Epithelial cell of prostate (primary cell): ENCODE results near the gene PPP6R1.

Experiments used
- DNase-seq: peaks from one replicate; pipeline ENCODE4 v3.0.0-alpha.2; 2011; ENCODE audit warnings: low read depth, low spot score
- H3K27ac ChIP-seq: fragments of 450-650 bp; 2 replicates; pipeline ENCODE4 v1.5.1; 2017; ENCODE audit warnings: mild to moderate bottlenecking

PPP6R1 gene

GRCh38 chr19:55258828-55259539 lies at the start of gene PPP6R1:
PPP6R1 (minus strand) TSS chr19:55259017; CDS start chr19:55247103, 11,914 bp downstream.
- peak; percentile 97 for DNase-seq
- peak within 1 kb of the TSS; percentile 93 for H3K27ac ChIP-seq

- no peak for DNase-seq
- H3K27ac ChIP-seq, result no peak overlapping the region
These were observed 49.5 kb upstream of the PPP6R1 start for GRCh38 chr19:55308281-55308680.

- no peak overlapping the region for H3K27ac ChIP-seq
- DNase-seq, result no peak
These were observed 47.9 kb upstream of the PPP6R1 start for GRCh38 chr19:55306712-55307111.

GRCh38 chr19:55305983-55306562 lies 47.3 kb upstream of the PPP6R1 start:
- no peak overlapping the region for H3K27ac ChIP-seq
- DNase-seq, result no peak

GRCh38 chr19:55305491-55305890 lies 46.7 kb upstream of the PPP6R1 start:
- DNase-seq, result no peak
- H3K27ac ChIP-seq, result no peak overlapping the region

- DNase-seq, result no peak
- no peak overlapping the region for H3K27ac ChIP-seq
These were observed 46.2 kb upstream of the PPP6R1 start for GRCh38 chr19:55304980-55305379.

GRCh38 chr19:55304279-55304978 lies 45.6 kb upstream of the PPP6R1 start:
- no peak for DNase-seq
- H3K27ac ChIP-seq, result no peak overlapping the region

- DNase-seq, result no peak
- H3K27ac ChIP-seq, result no peak overlapping the region
These were observed 44.7 kb upstream of the PPP6R1 start for GRCh38 chr19:55303477-55303876.

- H3K27ac ChIP-seq, result no peak overlapping the region
These were observed 43.5 kb upstream of the PPP6R1 start for GRCh38 chr19:55302318-55302703.

GRCh38 chr19:55301459-55302317 lies 42.9 kb upstream of the PPP6R1 start:
- no peak overlapping the region for H3K27ac ChIP-seq
- DNase-seq, result no peak

More at GRCh38 chr19:55302318-55302703, 43.5 kb upstream of the PPP6R1 start:
- DNase-seq, result no peak

- no peak for DNase-seq
- H3K27ac ChIP-seq, result no peak overlapping the region
These were observed 42.2 kb upstream of the PPP6R1 start for GRCh38 chr19:55300886-55301458.

- no peak for DNase-seq
- no peak overlapping the region for H3K27ac ChIP-seq
These were observed 41.2 kb upstream of the PPP6R1 start for GRCh38 chr19:55299991-55300390.

- no peak overlapping the region for H3K27ac ChIP-seq
- DNase-seq, result no peak
These were observed 38.5 kb upstream of the PPP6R1 start for GRCh38 chr19:55297267-55297666.

- H3K27ac ChIP-seq, result no peak overlapping the region
- no peak for DNase-seq
These were observed 30.4 kb upstream of the PPP6R1 start for GRCh38 chr19:55289117-55289796.

GRCh38 chr19:55287361-55288079 lies 28.7 kb upstream of the PPP6R1 start:
- no peak for DNase-seq
- no peak overlapping the region for H3K27ac ChIP-seq

- DNase-seq, result no peak
- H3K27ac ChIP-seq, result no peak overlapping the region
These were observed 26.5 kb upstream of the PPP6R1 start for GRCh38 chr19:55285229-55285890.

- DNase-seq, result no peak
- no peak overlapping the region for H3K27ac ChIP-seq
These were observed 25.7 kb upstream of the PPP6R1 start for GRCh38 chr19:55284405-55285058.
